ENCODE results near the gene OR4X1. TPM values are rescaled to one million over a fixed set of nuclear protein-coding genes. Genes with fewer than 3 reads are reported as not detected.
"Not testable (repeated sequence)": the region's sequence is repeated elsewhere in the genome, so short reads cannot be mapped to it uniquely, and the experiment has no call there.

Gene OR4X1
- total and polyA plus RNA-seq, 9 donors: not detected

DNA sequence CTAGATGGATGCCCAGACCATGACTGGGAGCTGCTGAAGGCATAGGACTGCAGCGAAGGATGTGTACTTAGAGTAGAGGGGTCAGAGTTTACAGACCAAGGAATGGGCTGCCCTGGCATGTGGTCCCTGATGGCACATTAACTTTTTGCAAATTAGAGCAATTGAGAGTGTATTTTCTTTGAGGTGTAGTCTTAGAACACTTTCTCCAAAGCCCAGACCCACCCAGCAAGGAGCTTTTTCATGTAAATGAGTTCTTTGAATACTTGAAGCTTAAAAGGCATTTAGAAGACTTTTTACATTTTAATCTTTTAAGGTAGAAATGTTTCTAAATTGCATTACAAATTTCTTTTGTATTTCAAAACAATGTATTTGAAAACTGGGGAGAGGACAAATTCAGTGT lies 8.9 kb downstream of the OR4X1 start:
- no peaks in the 10 kb centered on the region for H3K36me3 ChIP-seq (ENCODE audit: control insufficient read depth, insufficient read depth, low read length)
- peaks cover 6% of the 10 kb centered on the region for H3K9me3 ChIP-seq (replicated peaks; ENCODE audit: control insufficient read depth, low read depth, low read length)
- no peak overlapping the region for H3K4me3 ChIP-seq (ENCODE audit: low read length)
- no peaks in the 10 kb centered on the region for H3K4me1 ChIP-seq (ENCODE audit: control insufficient read depth, insufficient read depth, low read length)
- H3K27ac ChIP-seq (ENCODE audit: low read length): no peak overlapping the region
- DNase-seq: no peak
- no peaks in the 10 kb centered on the region for H3K27me3 ChIP-seq (ENCODE audit: control insufficient read depth, insufficient read depth, low read length)
- 11% methylated on average over 1 of the region's 1 CpG for WGBS (ENCODE audit: insufficient coverage)

- no peak for DNase-seq
- Histone ChIP-seq H3K27ac (ENCODE audit: low read length) (no peak within 1 kb of the TSS), H3K9me3 (replicated peaks; ENCODE audit: control insufficient read depth, low read depth, low read length) (peaks cover 12% of the 10 kb centered on the region), H3K4me1 (ENCODE audit: control insufficient read depth, insufficient read depth, low read length) (no peaks in the 10 kb centered on the region), H3K4me3 (ENCODE audit: low read length) (no peak within 1 kb of the TSS), H3K27me3 (ENCODE audit: control insufficient read depth, insufficient read depth, low read length) (no peaks in the 10 kb centered on the region), H3K36me3 (ENCODE audit: control insufficient read depth, insufficient read depth, low read length) (no peaks in the 10 kb centered on the region)
- no CpG with 5 or more reads among the region's 1 CpG for WGBS (ENCODE audit: insufficient coverage)
Measured at GRCh38 chr11:48305923-48306322, 42.3 kb downstream of the OR4X1 start, which contains the start of gene OR4S1. TSS of gene OR4S1 (plus strand) at chr11:48306223. CDS start at chr11:48306223, 0 bp downstream.

DNA sequence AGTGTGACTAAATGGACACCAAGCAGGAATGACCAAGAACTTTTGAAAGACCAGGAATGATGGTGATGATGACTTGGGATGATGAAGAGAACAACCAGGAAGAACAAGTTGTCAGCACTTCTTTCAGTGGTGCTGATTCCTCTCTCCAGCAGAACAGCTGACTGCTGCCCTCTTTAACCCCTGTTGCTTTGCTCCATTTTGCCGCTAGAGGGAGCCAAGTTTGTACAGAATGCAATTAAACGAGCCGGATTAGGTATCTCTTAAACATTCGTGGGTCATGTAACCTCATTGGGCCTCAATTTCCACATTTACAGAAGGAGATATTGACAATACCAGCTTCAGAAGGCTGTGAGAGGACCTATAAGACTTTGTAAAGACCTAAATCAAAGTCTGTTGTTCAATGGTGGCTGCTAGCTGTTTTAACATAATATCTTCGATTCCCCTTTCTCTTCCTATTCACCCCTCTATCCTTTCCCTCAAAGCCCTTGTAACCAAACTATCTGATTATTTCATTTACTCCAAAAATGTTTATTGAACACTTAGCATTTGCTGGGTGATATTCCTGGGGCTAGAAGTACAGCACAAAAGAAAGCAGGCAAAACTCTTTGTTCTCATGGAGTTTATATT lies 44.2 kb downstream of the OR4X1 start:
- 0% methylated on average over 1 of the region's 5 CpGs for WGBS (ENCODE audit: insufficient coverage)
- peak; percentile 4 for DNase-seq
- Histone ChIP-seq H3K27ac (ENCODE audit: low read length) (no peak overlapping the region), H3K4me1 (ENCODE audit: control insufficient read depth, insufficient read depth, low read length) (no peaks in the 10 kb centered on the region), H3K36me3 (ENCODE audit: control insufficient read depth, insufficient read depth, low read length) (no peaks in the 10 kb centered on the region), H3K4me3 (ENCODE audit: low read length) (no peak overlapping the region), H3K9me3 (replicated peaks; ENCODE audit: control insufficient read depth, low read depth, low read length) (peaks cover 18% of the 10 kb centered on the region), H3K27me3 (ENCODE audit: control insufficient read depth, insufficient read depth, low read length) (no peaks in the 10 kb centered on the region)

DNA sequence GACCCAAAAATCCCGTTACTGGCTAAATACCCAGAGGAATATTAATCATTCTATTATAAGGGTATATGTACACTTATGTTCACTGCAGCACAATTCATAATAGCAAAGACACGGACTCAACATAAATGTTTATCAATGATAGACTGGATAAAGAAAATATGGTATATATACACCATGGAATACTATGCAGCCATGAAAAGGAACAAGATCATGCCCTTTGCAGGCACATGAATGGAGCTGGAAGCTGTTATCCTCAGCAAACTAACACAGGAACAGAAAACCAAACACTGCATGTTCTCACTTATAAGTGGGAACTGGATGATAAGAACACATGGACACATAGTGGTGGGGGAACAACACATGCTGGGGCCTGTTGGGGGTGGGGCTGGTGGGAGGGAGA lies 49.9 kb downstream of the OR4X1 start:
- whole genome bisulfite sequencing (ENCODE audit: insufficient coverage): no CpG with 5 or more reads among the region's 2 CpGs
- not testable (repeated sequence) for H3K4me3 ChIP-seq (ENCODE audit: low read length)

More for the DNA sequence above, 49.9 kb downstream of the OR4X1 start:
- not testable (repeated sequence) for H3K4me1 ChIP-seq (ENCODE audit: control insufficient read depth, insufficient read depth, low read length); H3K27ac ChIP-seq (ENCODE audit: low read length); DNase-seq; H3K36me3 ChIP-seq (ENCODE audit: control insufficient read depth, insufficient read depth, low read length); H3K27me3 ChIP-seq (ENCODE audit: control insufficient read depth, insufficient read depth, low read length)
- peaks cover 25% of the 10 kb centered on the region for H3K9me3 ChIP-seq (replicated peaks; ENCODE audit: control insufficient read depth, low read depth, low read length)

Other genes with a start within 250 kb of the OR4X1 start
- not detected for gene OR4B1, start 47.1 kb upstream of the OR4X1 start, total RNA-seq
- not detected for gene OR4B1, start 47.1 kb upstream of the OR4X1 start, polyA plus RNA-seq (ENCODE audit: insufficient read depth in 1 of 8, insufficient read length in 8 of 8, low replicate concordance in 1 of 8)
- gene OR4X2, start 18.8 kb upstream of the OR4X1 start, total RNA-seq: not detected
- not detected for gene OR4X2, start 18.8 kb upstream of the OR4X1 start, polyA plus RNA-seq (ENCODE audit: insufficient read depth in 1 of 8, insufficient read length in 8 of 8, low replicate concordance in 1 of 8)
- gene OR4S1, start 42.4 kb downstream of the OR4X1 start, total RNA-seq: not detected
- gene OR4S1, start 42.4 kb downstream of the OR4X1 start, polyA plus RNA-seq (ENCODE audit: insufficient read depth in 1 of 8, insufficient read length in 8 of 8, low replicate concordance in 1 of 8): not detected
- not detected for gene OR4C3, start 61.1 kb downstream of the OR4X1 start, total RNA-seq
- gene OR4C3, start 61.1 kb downstream of the OR4X1 start, polyA plus RNA-seq (ENCODE audit: insufficient read depth in 1 of 8, insufficient read length in 8 of 8, low replicate concordance in 1 of 8): not detected
- gene OR4C5, start 102.6 kb downstream of the OR4X1 start, total RNA-seq: not detected
- gene OR4C5, start 102.6 kb downstream of the OR4X1 start, polyA plus RNA-seq (ENCODE audit: insufficient read depth in 1 of 8, insufficient read length in 8 of 8, low replicate concordance in 1 of 8): not detected
- not detected for gene OR4A47, start 224.9 kb downstream of the OR4X1 start, total RNA-seq
- not detected for gene OR4A47, start 224.9 kb downstream of the OR4X1 start, polyA plus RNA-seq (ENCODE audit: insufficient read depth in 1 of 8, insufficient read length in 8 of 8, low replicate concordance in 1 of 8)

All from muscle of leg (tissue), 11 donors.